PFSK-1 (cell line): ENCODE results near the gene GIMAP5.

Experiments used
- FOXP2 ChIP-seq: optimal IDR thresholded peaks from 2 replicates; pipeline ENCODE3; 2011; ENCODE audit warnings: borderline replicate concordance, control low read depth, inconsistent platforms; ENCODE audit not compliant: insufficient read depth; ENCODE audit errors: extremely low read length, extremely low read depth
- POLR2AphosphoS5 ChIP-seq: IDR thresholded peaks from 2 replicates; pipeline ENCODE4 v1.6.1; 2012; ENCODE audit warnings: low read depth, mild to moderate bottlenecking, control low read depth, low read length, moderate library complexity
- REST ChIP-seq, 2 experiments: IDR thresholded peaks; 2 replicates each; pipeline versions ENCODE4 v1.6.1 to v1.8.0; 2011 to 2012; ENCODE audit warnings: low read depth in 2 of 2, low read length in 2 of 2, control low read depth in 1 of 2, inconsistent platforms in 1 of 2, mild to moderate bottlenecking in 1 of 2, moderate library complexity in 1 of 2; ENCODE audit not compliant: insufficient read depth in 1 of 2
- SIN3A ChIP-seq: IDR thresholded peaks from 2 replicates; pipeline ENCODE4 v1.6.1; 2012; ENCODE audit warnings: mild to moderate bottlenecking, low read length, moderate library complexity, borderline replicate concordance; ENCODE audit not compliant: insufficient read depth
- TAF1 ChIP-seq: IDR thresholded peaks from 2 replicates; pipeline ENCODE4 v1.6.1; 2012; ENCODE audit warnings: low read length, control low read depth, borderline replicate concordance; ENCODE audit not compliant: insufficient read depth

- TF ChIP-seq SIN3A (no peak), FOXP2 (no peak), POLR2AphosphoS5 (no peak), TAF1 (no peak), REST (IDR thresholded peaks at IDR 0.05; ENCODE audit: insufficient read depth in 1 of 2, low read depth in 2 of 2, low read length in 2 of 2) (no peak)
These were observed 874 bp downstream of the GIMAP5 start for GRCh38 chr7:150738092-150738491.
